ENCODE data around the gene HEXIM2. TPM values are rescaled to one million over a fixed set of nuclear protein-coding genes. Genes with fewer than 3 reads are reported as not detected.
A peak's percentile ranks its signal among the peaks of the same experiment; 100 is the strongest.

The HEXIM2 gene
- total RNA-seq, 3 donors from 2014 or later (not counting 1 experiment from before 2014, with no cell fraction given): 4.1 to 5.3 (median 4.5) TPM

GRCh38 chr17:45145035-45145389 lies 16.7 kb upstream of the HEXIM2 start:
- Histone ChIP-seq H3K36me3 (ENCODE audit: control insufficient read depth, insufficient read depth, low read length) (no peaks in the 10 kb centered on the region), H3K4me1 (ENCODE audit: control insufficient read depth, insufficient read depth, low read length) (peaks cover 47% of the 10 kb centered on the region), H3K27ac (ENCODE audit: low read length) (no peak overlapping the region), H3K27me3 (ENCODE audit: control insufficient read depth, insufficient read depth, low read length) (no peaks in the 10 kb centered on the region), H3K9me3 (ENCODE audit: control insufficient read depth, insufficient read depth, low read length) (no peaks in the 10 kb centered on the region), H3K4me3 (ENCODE audit: low read length) (no peak overlapping the region)
- Mint-ChIP-seq H3K36me3 (peaks cover 6% of the 10 kb centered on the region), H3K27me3 (ENCODE audit: low read depth in 2 of 2) (no peaks in the 10 kb centered on the region), H3K4me3 (peak overlapping the region; percentile 100), H3K9me3 (no peaks in the 10 kb centered on the region), H3K4me1 (peaks cover 42 to 61% of the 10 kb centered on the region in 2 donors), H3K27ac (peak overlapping the region in 1 of 2 donors; percentile 98)
- TF ChIP-seq, protein P1, sequence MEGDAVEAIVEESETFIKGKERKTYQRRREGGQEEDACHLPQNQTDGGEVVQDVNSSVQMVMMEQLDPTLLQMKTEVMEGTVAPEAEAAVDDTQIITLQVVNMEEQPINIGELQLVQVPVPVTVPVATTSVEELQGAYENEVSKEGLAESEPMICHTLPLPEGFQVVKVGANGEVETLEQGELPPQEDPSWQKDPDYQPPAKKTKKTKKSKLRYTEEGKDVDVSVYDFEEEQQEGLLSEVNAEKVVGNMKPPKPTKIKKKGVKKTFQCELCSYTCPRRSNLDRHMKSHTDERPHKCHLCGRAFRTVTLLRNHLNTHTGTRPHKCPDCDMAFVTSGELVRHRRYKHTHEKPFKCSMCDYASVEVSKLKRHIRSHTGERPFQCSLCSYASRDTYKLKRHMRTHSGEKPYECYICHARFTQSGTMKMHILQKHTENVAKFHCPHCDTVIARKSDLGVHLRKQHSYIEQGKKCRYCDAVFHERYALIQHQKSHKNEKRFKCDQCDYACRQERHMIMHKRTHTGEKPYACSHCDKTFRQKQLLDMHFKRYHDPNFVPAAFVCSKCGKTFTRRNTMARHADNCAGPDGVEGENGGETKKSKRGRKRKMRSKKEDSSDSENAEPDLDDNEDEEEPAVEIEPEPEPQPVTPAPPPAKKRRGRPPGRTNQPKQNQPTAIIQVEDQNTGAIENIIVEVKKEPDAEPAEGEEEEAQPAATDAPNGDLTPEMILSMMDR (IDR thresholded peaks at IDR 0.05): no peak
- 91% methylated on average over 8 of the region's 8 CpGs for WGBS (ENCODE audit: insufficient coverage)
- ATAC-seq (no peak), DNase-seq (peak in 1 of 2 donors; percentile 17)
- intact Hi-C loops (cut with micrococcal nuclease): loop anchor here (5.0 to 10.0 kb wide), 2 partner anchors 172 to 1050 kb away; partner anchors contain the start of genes KANSL1 and MAP3K14

- intact Hi-C loops (cut with micrococcal nuclease): loop anchor here (5.0 to 10.0 kb wide), 2 partner anchors 171 to 1049 kb away; partner anchors contain the start of genes KANSL1 and MAP3K14
- TF ChIP-seq, protein P1 (IDR thresholded peaks at IDR 0.05): no peak
- no peak overlapping the region for H3K27ac ChIP-seq (ENCODE audit: low read length)
Observed at GRCh38 chr17:45146166-45146565, 15.5 kb upstream of the HEXIM2 start.

GRCh38 chr17:45146592-45146889 lies 15.1 kb upstream of the HEXIM2 start:
- intact Hi-C loops (cut with micrococcal nuclease): loop anchor here (5.0 to 10.0 kb wide), 2 partner anchors 171 to 1048 kb away; partner anchors contain the start of genes KANSL1 and MAP3K14
- peak overlapping the region; percentile 98 to 100 for H3K27ac Mint-ChIP-seq
- Histone ChIP-seq H3K4me1 (ENCODE audit: control insufficient read depth, insufficient read depth, low read length) (peaks cover 50% of the 10 kb centered on the region), H3K27ac (ENCODE audit: low read length) (no peak overlapping the region), H3K27me3 (ENCODE audit: control insufficient read depth, insufficient read depth, low read length) (no peaks in the 10 kb centered on the region), H3K4me3 (ENCODE audit: low read length) (no peak overlapping the region), H3K9me3 (ENCODE audit: control insufficient read depth, insufficient read depth, low read length) (no peaks in the 10 kb centered on the region), H3K36me3 (ENCODE audit: control insufficient read depth, insufficient read depth, low read length) (no peaks in the 10 kb centered on the region)
- peaks cover 6% of the 10 kb centered on the region for H3K36me3 Mint-ChIP-seq
- H3K4me1 Mint-ChIP-seq: peaks cover 48 to 63% of the 10 kb centered on the region in 2 donors
- H3K9me3 Mint-ChIP-seq: no peaks in the 10 kb centered on the region
- DNase-seq (no peak), ATAC-seq (no peak)
- peak overlapping the region; percentile 100 for H3K4me3 Mint-ChIP-seq
- TF ChIP-seq, protein P1 (IDR thresholded peaks at IDR 0.05): no peak
- WGBS (ENCODE audit: insufficient coverage): 97% methylated on average over 4 of the region's 4 CpGs
- no peaks in the 10 kb centered on the region for H3K27me3 Mint-ChIP-seq (ENCODE audit: low read depth in 2 of 2)

More at GRCh38 chr17:45146166-45146565, 15.5 kb upstream of the HEXIM2 start:
- no peaks in the 10 kb centered on the region for H3K9me3 Mint-ChIP-seq
- H3K36me3 Mint-ChIP-seq: peaks cover 6% of the 10 kb centered on the region
- Histone ChIP-seq H3K36me3 (ENCODE audit: control insufficient read depth, insufficient read depth, low read length) (no peaks in the 10 kb centered on the region), H3K4me3 (ENCODE audit: low read length) (no peak overlapping the region), H3K4me1 (ENCODE audit: control insufficient read depth, insufficient read depth, low read length) (peaks cover 50% of the 10 kb centered on the region), H3K9me3 (ENCODE audit: control insufficient read depth, insufficient read depth, low read length) (no peaks in the 10 kb centered on the region), H3K27me3 (ENCODE audit: control insufficient read depth, insufficient read depth, low read length) (no peaks in the 10 kb centered on the region)
- DNase-seq (peak in 1 of 2 donors; percentile 12), ATAC-seq (no peak)
- peak overlapping the region; percentile 100 for H3K4me3 Mint-ChIP-seq
- WGBS (ENCODE audit: insufficient coverage): 97% methylated on average over 10 of the region's 10 CpGs
- H3K27me3 Mint-ChIP-seq (ENCODE audit: low read depth in 2 of 2): no peaks in the 10 kb centered on the region
- H3K27ac Mint-ChIP-seq: peak overlapping the region; percentile 98 to 100
- peaks cover 46 to 63% of the 10 kb centered on the region in 2 donors for H3K4me1 Mint-ChIP-seq
